Measurements from ENCODE around the gene IL2RA.

IL2RA gene

DNA sequence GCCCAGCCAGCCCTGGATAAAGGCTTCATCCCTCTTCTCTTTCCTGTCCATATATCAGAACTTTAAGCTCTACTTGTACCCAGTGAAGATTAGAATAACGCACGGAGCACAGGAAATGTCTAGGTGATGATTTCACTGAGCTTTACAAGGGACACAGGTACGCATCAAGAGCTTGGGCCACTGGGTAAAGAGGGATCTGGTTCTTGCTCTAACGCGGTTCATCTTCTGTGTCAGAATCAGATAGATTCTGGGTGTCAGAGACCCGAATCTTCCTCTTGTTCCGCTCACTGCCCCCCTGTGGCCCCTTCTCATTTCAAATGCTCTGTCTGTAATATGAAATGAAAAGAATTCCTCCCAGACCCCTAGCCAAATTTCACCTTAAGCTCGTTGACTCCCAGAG is 24.7 kb downstream of the IL2RA start (continued):
- TF ChIP-seq PPARA (CRISPR knock-in tag; IDR thresholded peaks at IDR 0.05; ENCODE audit: borderline replicate concordance) (no peak), ARNTL (CRISPR knock-in tag; IDR thresholded peaks at IDR 0.05; ENCODE audit: borderline replicate concordance, low read depth) (no peak), OSR1 (CRISPR knock-in tag; IDR thresholded peaks at IDR 0.05) (no peak), ZC3H10 (CRISPR knock-in tag; IDR thresholded peaks at IDR 0.05) (no peak)

DNA sequence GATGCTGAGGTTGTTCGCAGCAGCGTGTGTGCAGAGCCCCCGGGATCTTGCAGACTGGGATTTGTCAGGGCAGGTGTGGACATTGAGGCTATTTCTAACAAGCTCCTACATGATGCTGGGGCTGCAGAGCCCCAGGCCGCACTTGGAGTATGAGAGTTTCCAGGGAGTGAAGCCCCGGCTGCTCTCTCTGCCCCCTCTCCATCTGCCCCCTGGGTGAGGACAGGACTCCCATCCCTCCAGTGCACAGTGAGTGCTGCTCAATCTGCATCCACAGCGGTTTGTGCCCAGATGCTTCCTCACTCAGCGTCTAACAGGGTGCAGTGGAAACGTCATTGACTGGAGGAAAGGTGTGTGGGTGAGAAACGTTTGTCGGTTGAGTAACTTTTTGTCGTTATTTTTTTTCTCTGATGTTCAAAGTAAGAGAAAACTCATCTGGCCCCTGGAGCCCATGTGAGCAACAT is 25.3 kb downstream of the IL2RA start:
- TF ChIP-seq, protein P1, sequence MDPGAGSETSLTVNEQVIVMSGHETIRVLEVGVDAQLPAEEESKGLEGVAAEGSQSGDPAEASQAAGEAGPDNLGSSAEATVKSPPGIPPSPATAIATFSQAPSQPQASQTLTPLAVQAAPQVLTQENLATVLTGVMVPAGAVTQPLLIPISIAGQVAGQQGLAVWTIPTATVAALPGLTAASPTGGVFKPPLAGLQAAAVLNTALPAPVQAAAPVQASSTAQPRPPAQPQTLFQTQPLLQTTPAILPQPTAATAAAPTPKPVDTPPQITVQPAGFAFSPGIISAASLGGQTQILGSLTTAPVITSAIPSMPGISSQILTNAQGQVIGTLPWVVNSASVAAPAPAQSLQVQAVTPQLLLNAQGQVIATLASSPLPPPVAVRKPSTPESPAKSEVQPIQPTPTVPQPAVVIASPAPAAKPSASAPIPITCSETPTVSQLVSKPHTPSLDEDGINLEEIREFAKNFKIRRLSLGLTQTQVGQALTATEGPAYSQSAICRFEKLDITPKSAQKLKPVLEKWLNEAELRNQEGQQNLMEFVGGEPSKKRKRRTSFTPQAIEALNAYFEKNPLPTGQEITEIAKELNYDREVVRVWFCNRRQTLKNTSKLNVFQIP (CRISPR knock-in tag; IDR thresholded peaks at IDR 0.05; ENCODE audit: borderline replicate concordance, low read depth) = no peak
- TF ChIP-seq ZFP30 (CRISPR knock-in tag; IDR thresholded peaks at IDR 0.05) (no peak), ZNF565 (CRISPR knock-in tag; conservative IDR thresholded peaks at IDR 0.05; ENCODE audit: low read depth) (no peak), OSR1 (CRISPR knock-in tag; IDR thresholded peaks at IDR 0.05) (no peak), CREB5 (CRISPR knock-in tag; IDR thresholded peaks at IDR 0.05; ENCODE audit: low read depth) (no peak), CSDC2 (CRISPR knock-in tag; IDR thresholded peaks at IDR 0.05) (no peak)
- no peak for ATAC-seq

DNA sequence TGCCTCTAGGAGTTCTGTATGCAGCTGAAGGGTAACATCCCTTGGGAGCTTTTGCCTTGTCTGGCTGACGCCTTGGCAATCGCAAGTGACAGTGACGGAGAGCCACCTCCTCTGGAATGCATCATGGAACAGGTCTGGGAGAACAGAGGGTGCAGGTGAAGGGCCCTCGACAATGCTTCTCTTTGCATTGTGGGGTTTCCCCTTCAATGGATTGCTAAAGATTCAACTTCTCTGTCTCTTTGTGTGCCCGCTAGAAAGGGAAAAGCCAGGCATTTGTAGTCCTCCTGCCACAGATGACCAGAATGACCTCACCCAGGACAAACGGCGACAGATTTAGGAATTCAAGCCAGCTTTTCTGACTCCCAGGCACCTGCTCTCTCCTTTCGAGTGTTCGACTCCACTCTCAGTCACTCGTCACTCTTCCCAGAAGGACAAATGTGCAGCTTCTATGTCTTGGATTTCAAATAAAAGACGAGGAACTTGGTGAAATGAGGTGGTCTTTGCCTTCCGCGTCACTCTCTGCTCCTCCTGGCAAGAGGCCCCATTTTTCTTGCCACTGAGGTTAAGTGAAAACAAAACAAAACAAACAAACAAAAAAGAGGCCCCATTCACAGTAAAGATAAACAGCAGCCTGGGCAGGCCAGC is 26.1 kb downstream of the IL2RA start:
- ATAC-seq = no peak
- TF ChIP-seq ESRRG (CRISPR knock-in tag; IDR thresholded peaks at IDR 0.05) (no peak), PATZ1 (CRISPR knock-in tag; IDR thresholded peaks at IDR 0.05; ENCODE audit: borderline replicate concordance) (no peak), OSR1 (CRISPR knock-in tag; IDR thresholded peaks at IDR 0.05) (no peak), ZFP3 (CRISPR knock-in tag; IDR thresholded peaks at IDR 0.05) (no peak), ZNF8 (CRISPR knock-in tag; IDR thresholded peaks at IDR 0.05) (no peak), ZNF70 (CRISPR knock-in tag; IDR thresholded peaks at IDR 0.05) (no peak), ZNF565 (CRISPR knock-in tag; conservative IDR thresholded peaks at IDR 0.05; ENCODE audit: low read depth) (no peak), CSDC2 (CRISPR knock-in tag; IDR thresholded peaks at IDR 0.05) (no peak), RARB (CRISPR knock-in tag; IDR thresholded peaks at IDR 0.05) (no peak), ARNTL (CRISPR knock-in tag; IDR thresholded peaks at IDR 0.05; ENCODE audit: borderline replicate concordance, low read depth) (no peak), BACH2 (CRISPR knock-in tag; IDR thresholded peaks at IDR 0.05; ENCODE audit: borderline replicate concordance) (no peak), CSRNP3 (CRISPR knock-in tag; IDR thresholded peaks at IDR 0.05) (no peak), ZFP30 (CRISPR knock-in tag; IDR thresholded peaks at IDR 0.05) (no peak), TCF4 (CRISPR knock-in tag; IDR thresholded peaks at IDR 0.05; ENCODE audit: borderline replicate concordance) (no peak), CREB5 (CRISPR knock-in tag; IDR thresholded peaks at IDR 0.05; ENCODE audit: low read depth) (no peak), SNAI2 (CRISPR knock-in tag; IDR thresholded peaks at IDR 0.05) (no peak), TOX (CRISPR knock-in tag; IDR thresholded peaks at IDR 0.05; ENCODE audit: borderline replicate concordance) (no peak)
- TF ChIP-seq, protein P1 (CRISPR knock-in tag; IDR thresholded peaks at IDR 0.05; ENCODE audit: borderline replicate concordance, low read depth) = no peak
- TF ChIP-seq, protein P2, sequence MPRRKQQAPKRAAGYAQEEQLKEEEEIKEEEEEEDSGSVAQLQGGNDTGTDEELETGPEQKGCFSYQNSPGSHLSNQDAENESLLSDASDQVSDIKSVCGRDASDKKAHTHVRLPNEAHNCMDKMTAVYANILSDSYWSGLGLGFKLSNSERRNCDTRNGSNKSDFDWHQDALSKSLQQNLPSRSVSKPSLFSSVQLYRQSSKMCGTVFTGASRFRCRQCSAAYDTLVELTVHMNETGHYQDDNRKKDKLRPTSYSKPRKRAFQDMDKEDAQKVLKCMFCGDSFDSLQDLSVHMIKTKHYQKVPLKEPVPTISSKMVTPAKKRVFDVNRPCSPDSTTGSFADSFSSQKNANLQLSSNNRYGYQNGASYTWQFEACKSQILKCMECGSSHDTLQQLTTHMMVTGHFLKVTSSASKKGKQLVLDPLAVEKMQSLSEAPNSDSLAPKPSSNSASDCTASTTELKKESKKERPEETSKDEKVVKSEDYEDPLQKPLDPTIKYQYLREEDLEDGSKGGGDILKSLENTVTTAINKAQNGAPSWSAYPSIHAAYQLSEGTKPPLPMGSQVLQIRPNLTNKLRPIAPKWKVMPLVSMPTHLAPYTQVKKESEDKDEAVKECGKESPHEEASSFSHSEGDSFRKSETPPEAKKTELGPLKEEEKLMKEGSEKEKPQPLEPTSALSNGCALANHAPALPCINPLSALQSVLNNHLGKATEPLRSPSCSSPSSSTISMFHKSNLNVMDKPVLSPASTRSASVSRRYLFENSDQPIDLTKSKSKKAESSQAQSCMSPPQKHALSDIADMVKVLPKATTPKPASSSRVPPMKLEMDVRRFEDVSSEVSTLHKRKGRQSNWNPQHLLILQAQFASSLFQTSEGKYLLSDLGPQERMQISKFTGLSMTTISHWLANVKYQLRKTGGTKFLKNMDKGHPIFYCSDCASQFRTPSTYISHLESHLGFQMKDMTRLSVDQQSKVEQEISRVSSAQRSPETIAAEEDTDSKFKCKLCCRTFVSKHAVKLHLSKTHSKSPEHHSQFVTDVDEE (CRISPR knock-in tag; IDR thresholded peaks at IDR 0.05) = no peak

All from SK-N-SH treated with all-trans-retinoic acid at 6 μM for 48 hours (cell line).